Activated CD4-positive, alpha-beta T cell treated with anti-CD3 and anti-CD28 coated beads for 1 hour (primary cell): ENCODE results near the gene CATSPERZ.

Experiments used
- DNase-seq: peaks from one replicate; pipeline ENCODE4 v3.0.0-alpha.2; 2020

The CATSPERZ gene

GRCh38 chr11:64342869-64343745 is 42.9 kb downstream of the CATSPERZ start:
- no peak for DNase-seq

GRCh38 chr11:64343767-64344559 is 43.8 kb downstream of the CATSPERZ start:
- DNase-seq, result no peak

GRCh38 chr11:64344787-64345186 is 44.6 kb downstream of the CATSPERZ start:
- DNase-seq, result no peak

- no peak for DNase-seq
Observed at GRCh38 chr11:64347193-64347867, 47.2 kb downstream of the CATSPERZ start.

GRCh38 chr11:64348383-64349024 is 48.3 kb downstream of the CATSPERZ start:
- no peak for DNase-seq

GRCh38 chr11:64349025-64349387 is 48.8 kb downstream of the CATSPERZ start:
- no peak for DNase-seq

GRCh38 chr11:64349404-64349803 is 49.2 kb downstream of the CATSPERZ start:
- DNase-seq, result no peak

GRCh38 chr11:64351136-64351631 is 51.0 kb downstream of the CATSPERZ start:
- no peak for DNase-seq

- DNase-seq, result no peak
Observed at GRCh38 chr11:64352099-64352994, 52.2 kb downstream of the CATSPERZ start.

- no peak for DNase-seq
Observed at GRCh38 chr11:64352995-64353714, 53.0 kb downstream of the CATSPERZ start.

- DNase-seq, result no peak
Observed at GRCh38 chr11:64353715-64354506, 53.8 kb downstream of the CATSPERZ start.
